HG03103 (cell line): ENCODE data around the gene MEDAG.
"Not testable (repeated sequence)": the region's sequence is repeated elsewhere in the genome, so short reads cannot be mapped to it uniquely, and the experiment has no call there.

ENCODE experiments used
- ATAC-seq: cut with Tn5 transposase; IDR thresholded peaks from one replicate; pipeline ENCODE4 v1.9.1; 2021; ENCODE audit warnings: low read depth; ENCODE audit not compliant: unreplicated experiment

MEDAG gene

DNA sequence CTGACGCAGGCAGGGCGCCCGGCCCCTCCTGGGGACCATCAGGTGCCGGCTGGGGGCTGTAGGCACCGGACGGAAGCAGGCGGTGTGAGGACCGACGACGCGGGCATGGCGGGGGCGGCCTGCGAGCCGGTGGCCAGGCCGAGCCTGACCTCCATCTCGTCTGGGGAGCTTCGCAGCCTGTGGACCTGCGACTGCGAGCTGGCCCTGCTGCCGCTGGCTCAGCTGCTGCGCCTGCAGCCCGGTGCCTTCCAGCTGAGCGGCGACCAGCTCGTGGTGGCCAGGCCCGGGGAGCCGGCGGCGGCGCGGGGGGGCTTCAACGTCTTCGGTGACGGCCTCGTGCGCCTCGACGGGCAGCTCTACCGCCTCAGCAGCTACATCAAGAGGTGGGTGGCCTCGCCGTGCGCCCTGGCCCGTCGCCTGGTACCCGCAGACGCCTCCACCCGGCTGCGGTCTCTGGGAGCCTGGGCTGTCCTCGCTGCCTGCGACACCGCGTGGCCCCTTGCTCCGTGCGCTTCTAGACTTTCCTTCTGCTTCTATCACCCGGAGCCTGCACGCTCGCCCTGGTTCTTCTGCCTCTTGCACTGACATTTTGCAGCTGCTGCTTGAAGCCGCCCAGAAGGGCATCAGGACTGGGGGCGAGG lies 460 bp downstream of the MEDAG start:
- ATAC-seq = no peak

DNA sequence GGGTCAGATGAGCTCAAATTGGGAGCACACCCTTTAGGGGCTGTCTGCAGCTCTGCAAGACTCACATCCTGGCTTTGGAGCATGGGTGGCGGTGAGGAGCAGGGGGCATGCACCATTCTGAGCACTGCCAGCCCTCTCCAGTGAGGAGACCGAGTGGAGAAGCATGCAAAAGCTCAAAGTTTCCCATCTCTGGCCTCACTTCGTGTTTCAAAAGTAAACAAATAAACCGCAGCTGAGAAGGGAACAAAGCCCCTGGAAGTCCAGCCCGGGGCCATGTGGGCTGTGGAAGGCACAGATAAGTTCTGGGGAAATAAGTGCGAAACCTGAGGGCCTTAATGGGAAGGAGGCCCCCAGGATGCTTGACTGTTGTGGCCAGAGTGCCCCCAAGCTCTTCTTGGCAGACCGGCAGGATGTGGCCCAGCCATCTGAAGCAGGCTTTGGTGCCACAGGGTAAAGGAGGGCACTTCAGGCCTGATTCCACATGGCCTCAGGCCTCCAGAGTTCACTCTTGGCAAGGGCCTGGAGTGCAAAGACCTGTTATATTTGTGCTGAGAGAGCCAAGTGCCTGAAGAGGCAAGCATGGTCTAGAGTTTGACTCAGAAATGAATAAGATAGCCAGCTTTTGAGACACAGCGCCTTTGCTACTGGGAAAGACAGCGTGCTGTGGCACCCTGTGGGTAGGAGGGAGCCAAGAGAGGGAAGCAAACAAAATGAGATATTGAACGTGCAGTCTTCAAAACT lies 1.2 kb downstream of the MEDAG start:
- no peak for ATAC-seq

- ATAC-seq = no peak
Measured at GRCh38 chr13:30908416-30908980, 2.4 kb downstream of the MEDAG start.

DNA sequence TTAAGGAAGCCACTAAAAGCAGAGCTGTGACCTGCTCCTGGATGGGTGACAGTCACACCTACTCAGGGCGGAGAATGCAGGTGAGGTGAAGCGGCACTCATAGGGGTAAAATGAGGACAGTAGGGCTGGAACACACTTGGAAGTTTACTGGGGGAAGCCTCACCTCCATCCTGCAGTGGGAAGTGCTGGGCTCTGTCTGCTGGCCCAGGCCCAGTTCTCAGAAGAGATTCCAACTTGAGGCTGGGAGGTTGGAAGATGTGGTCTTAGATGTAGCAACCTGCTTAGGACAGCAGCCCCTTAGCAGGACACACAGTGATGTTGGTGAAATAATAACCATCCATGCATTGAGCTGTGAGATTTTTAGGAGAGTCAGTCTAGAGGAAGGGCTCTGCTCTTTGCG lies 4.6 kb downstream of the MEDAG start:
- ATAC-seq = no peak

GRCh38 chr13:30915691-30916541 lies 9.8 kb downstream of the MEDAG start:
- ATAC-seq = no peak

- no peak for ATAC-seq
Measured at GRCh38 chr13:30916991-30917390, 10.9 kb downstream of the MEDAG start.

- no peak for ATAC-seq
Measured at GRCh38 chr13:30918662-30919405, 12.8 kb downstream of the MEDAG start.

DNA sequence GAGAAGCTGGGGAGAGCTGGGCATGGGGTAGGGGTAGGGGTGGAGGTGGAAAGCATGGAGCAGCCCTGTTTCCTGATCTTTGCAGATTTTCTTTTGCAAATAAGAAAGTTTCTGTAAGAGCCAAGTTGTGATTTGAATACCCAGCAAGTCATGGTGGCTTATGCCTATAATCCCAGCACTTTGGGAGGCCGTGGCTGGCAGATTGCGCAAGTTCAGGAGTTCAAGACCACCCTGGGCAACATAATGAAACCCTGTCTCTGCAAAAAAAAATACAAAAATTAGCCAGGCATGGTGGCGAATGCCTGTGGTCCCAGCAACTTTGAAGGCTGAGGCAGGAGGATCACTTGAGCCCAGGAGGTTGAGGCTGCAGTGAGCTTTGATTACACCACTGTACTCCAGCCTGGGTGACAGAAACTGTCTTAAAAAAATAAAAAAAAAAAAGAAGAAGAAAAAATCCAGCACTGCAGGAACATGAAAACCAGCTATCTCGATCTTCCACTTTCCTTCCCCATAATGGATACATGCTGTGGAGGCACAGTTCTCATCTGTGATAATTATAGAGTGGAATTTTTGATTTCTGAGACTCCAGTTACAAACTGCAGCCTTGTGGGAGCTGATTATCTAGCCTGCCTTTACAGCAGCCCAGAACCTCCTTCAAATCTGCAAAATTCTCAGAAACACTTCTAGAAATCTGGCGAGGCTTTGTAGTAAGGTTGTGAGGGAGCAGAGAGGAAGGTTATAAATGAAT lies 14.3 kb downstream of the MEDAG start:
- no peak for ATAC-seq

DNA sequence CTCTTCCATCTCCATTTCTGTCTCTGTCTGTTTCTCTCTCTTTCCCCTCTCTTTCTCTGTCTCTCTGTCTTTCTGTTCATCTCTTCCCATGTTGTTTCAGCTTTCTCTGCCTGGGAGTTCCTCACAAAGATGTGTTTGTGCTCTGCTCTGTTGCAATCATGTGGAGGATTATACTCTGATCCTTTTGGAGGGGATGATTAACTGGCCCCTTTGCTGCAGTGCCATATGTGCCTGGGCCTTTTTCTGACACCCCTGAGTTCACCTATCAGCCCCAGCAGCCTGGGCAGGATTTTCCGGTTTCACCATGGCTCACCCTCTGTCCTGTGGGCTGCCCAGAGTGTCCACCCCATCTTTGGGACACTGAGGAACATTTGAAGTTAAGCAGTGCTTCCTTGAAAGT lies 17.3 kb downstream of the MEDAG start:
- ATAC-seq = no peak

DNA sequence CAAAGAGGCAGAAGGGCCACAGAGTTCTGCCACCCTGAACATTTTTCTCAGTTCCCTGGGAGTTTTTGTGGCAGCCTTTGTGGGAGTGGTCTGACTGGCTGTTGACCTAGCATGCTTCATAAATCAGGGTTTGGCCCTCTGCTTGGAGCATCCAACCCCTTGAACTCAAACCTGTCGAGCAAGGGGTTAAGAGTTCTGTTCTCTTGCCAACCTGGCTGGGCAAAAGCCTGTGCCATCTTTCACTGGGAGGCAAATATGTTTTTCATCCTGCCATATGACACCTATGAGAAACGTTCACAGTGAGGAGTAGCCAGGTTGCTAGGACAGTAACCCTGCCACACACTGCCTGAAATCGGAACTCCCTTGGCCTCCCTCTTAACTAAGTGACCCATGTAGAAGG lies 18.6 kb downstream of the MEDAG start:
- no peak for ATAC-seq

DNA sequence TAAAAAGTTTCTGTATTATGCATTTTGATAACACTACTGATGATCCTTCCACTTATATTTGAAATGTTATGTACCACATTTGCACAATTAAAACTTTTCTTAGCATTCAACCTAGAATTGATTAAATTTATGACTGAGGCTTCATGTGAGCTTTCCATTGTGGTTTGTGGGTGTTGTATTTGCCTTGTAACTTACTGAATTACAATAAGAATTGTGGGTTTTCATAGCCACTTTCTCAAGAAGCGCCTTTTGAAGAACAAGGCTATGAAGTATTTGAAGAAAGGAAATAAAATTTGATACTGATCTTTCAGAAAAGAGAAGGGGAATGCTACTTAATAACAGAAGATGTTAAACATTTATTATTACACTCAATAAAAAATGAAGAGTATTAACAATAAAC lies 19.4 kb downstream of the MEDAG start:
- ATAC-seq = no peak

GRCh38 chr13:30926781-30927180 lies 20.7 kb downstream of the MEDAG start:
- no peak for ATAC-seq

DNA sequence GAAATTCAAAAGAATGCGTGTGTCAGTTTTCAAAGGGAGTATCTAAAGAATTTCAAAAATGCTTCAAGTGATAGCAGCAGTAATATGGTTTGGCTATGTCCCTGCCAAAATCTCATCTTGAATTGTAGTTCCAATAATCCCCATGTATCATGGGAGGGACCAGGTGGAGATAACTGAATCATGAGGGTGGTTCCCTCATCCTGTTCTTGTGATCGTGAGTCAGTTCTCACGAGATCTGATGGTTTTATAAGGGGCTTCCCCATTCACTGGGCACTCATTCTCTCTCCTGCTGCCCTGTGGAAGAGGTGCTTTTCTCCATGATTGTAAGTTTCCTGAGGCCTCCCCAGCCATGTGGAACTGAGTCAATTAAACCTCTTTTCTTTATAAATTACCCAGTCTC lies 21.1 kb downstream of the MEDAG start:
- not testable (repeated sequence) for ATAC-seq

GRCh38 chr13:30927595-30927994 lies 21.5 kb downstream of the MEDAG start:
- ATAC-seq = no peak

- no peak for ATAC-seq
Measured at GRCh38 chr13:30928978-30929377, 22.9 kb downstream of the MEDAG start.

DNA sequence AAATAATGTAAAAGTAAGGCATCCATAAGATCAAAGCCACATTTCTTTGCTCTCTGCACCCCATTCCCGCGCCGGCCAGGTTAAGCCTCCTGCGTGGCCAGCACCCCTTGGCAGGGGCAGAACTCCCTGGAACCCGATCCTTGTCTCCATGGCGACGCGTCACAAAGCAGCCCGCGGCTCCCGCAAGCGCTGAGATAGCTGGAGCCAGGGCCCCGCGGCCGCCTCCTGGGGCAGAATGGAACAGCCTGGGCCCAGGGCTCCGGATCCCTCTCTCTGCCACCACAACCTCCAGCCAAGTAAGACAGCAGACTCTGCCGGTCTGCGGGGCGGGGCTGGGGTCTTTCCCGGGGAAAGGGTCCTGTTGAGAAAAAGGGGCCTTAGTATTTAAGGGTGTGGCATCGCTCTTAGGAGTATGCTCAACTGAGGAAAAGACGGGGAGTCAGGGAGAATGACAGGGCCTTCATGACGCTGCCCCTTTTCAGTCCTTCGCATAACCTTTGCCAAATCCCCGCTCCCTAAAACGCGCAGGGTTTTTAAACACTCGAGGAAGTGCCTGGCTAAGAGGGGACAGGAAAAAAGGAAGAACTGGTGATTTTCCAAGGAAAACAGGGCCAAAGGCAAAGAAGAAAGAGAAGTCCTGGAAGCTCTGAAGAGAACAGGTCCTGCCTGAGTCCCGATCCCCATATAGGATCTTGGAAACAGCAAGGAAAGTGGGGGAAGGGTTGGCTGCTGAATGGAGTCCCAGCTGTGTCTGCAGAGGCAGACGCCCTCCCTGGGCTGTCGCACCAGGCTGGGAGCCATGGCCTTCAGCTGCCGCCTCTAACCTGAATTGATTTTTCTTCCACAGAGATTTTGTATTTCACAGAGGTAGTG lies 26.6 kb downstream of the MEDAG start, which contains the start of gene TEX26:
TSS of gene TEX26 (plus strand) at position 176 of the 873 bp plus-strand sequence. CDS start at position 236, 60 bp downstream.
- ATAC-seq = no peak

GRCh38 chr13:30933354-30933670 lies 27.2 kb downstream of the MEDAG start:
- no peak for ATAC-seq

DNA sequence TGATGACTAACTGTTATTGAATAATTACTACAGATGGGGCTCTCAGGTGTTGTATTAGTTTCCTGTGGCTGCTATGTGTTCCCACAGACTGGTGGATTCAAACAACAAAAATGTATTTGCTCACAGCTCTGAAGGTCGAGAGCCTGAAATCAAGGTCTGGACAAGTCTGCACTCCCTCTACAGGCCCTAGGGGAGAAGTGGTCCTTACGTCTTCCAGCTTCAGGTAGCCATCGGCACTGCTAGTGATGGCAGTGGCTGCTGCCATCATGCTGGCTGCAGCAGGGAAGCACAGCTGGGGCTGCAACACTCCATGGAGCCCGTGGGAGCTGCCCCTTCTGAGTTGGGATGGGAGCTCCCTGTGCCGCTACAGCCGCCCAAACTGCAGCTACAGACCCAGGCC lies 28.3 kb downstream of the MEDAG start:
- ATAC-seq = no peak

DNA sequence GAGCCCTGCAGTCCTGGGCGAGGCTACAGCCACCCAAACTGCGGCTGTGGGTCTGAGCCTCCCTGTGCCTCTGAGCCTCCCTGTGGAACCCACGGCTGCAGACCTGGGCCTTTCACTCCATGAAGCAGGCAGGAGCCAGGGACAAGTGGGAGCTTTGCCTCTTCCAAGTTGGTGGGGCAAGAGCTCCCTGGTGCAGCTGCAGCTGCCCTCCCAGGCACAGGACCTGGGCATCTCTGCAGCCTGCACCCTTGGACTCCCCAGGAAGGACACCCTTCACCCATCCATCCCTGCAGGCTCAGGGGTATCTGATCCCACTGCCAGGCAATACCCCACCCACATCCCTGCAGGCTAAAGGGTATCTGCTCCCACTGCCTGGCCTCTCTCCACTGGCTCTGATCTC lies 28.7 kb downstream of the MEDAG start:
- ATAC-seq = no peak
